NCI-H1092 (cell line): Measurements from ENCODE around the gene EEFSEC.
A peak's percentile ranks its signal among the peaks of the same experiment; 100 is the strongest.

Source experiments
- DNase-seq: peaks from one replicate; lab custom pipeline; 2025; lab: John Stamatoyannopoulos, UW

Gene EEFSEC

DNA sequence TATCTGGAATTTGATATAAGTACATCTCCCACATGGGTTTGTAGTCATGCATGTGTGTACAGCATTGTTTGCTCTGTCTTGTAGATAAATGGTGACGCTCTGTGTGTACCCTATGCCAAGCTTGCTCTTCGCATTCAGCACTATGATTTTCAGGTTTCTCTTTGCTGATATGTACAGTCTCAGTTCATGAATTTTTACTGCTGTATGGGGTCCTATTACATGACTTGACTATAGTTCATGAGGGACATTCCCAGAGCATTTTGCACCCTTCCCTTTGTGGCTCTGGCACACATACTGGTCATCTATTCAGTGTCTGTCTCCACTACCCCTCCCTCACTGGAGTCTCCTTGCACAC, 132.7 kb downstream of the EEFSEC start:
- DNase-seq, result no peak

GRCh38 chr3:128286691-128287090, 133.4 kb downstream of the EEFSEC start:
- DNase-seq, result no peak

GRCh38 chr3:128287216-128287615, 133.9 kb downstream of the EEFSEC start:
- DNase-seq, result no peak

- DNase-seq, result no peak
Observed at GRCh38 chr3:128289534-128289933, 136.3 kb downstream of the EEFSEC start.

DNA sequence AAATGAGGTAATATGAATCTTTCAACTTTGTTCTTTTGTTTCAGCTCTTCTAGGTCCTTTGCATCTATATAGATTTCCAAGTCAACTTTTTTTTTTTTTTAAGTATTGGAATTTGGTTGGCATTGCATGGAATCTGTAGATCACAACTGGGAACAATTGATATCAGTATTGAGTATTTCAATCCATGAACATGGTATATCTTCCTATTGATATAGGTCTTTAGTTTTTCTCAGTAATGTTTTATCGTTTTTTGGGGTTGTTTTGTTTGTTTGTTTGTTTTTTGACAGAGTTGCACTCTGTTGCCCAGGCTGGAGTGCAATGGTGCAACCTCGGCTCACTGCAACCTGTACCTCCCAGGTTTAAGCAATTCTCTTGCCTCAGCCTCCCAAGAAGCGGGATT, 137.2 kb downstream of the EEFSEC start:
- no peak for DNase-seq

GRCh38 chr3:128293930-128294329, 140.6 kb downstream of the EEFSEC start:
- no peak for DNase-seq

DNA sequence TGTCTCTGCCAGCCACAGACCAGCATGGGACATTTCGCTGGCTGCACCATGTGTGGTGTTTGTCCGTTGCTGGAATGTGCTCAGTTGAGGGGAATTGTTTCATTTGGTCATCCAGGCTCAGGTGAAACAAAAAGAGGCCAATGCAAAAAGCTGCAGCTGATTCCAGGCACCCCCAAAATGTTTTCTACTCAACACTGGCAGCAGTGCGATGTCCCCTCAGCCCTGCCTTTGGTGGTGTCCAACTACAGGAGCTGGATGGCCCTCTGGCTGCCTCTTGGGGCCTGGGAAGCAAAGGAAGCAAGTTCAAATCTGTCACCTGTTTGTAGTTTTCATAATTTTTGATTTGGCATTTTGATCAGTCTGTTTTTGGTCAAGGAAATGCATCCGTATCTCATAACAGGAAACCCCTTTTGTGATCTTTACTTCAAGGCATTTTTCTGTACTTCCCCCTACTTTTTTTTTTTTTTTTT, 141.8 kb downstream of the EEFSEC start:
- DNase-seq, result no peak

GRCh38 chr3:128296469-128297251, 143.4 kb downstream of the EEFSEC start:
- DNase-seq, result no peak

GRCh38 chr3:128297401-128298138, 144.3 kb downstream of the EEFSEC start:
- DNase-seq, result no peak

- DNase-seq, result no peak
Observed at GRCh38 chr3:128301186-128302023, 148.1 kb downstream of the EEFSEC start.

DNA sequence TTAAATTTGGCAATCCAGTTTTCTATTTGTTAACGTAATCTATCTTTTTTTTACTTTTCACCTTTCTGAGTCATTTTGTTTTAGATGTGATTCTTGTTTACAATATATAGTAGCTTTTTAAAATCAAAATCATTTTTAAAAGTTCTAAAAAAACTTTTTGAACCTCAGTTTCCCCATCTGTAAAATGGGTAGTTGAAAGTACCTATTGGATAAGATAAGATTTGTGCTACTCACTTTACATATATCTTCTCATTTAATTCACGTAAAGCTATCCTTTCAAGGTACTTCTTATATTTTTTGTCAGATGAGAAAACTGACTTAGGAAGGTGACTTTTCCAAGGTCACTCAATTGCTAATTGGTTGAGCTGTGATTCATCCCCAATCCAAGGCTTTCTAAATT, 153.2 kb downstream of the EEFSEC start:
- no peak for DNase-seq

DNA sequence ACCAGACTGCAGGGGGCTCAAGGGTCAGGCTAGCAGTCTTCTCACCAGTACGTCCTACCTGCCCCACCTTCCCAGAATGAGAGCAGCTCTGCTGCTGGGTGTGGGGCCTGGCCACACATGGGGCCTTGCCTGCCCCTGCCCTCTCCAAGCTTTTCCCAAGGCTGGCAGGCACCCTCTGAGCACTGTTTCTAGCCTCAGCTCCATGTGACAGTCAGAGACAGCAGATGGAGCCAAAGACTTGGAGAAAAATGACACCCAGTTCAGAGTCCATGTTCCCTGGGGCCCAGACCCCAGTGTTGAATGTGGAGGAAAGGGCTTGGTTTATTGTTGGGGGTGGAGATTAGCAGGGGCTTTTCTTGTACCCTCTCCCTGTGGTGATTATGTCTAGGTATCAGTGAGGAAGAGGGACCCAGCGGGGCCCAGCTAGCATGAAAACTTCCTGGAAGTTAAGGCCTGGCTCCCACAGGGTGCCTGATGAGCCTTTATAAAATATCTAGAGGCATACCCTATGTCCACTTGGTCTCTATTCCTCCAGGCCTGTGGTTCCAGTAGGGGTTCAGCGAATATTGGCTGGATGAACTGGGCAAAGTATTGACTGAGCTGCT, 153.8 kb downstream of the EEFSEC start:
- no peak for DNase-seq

DNA sequence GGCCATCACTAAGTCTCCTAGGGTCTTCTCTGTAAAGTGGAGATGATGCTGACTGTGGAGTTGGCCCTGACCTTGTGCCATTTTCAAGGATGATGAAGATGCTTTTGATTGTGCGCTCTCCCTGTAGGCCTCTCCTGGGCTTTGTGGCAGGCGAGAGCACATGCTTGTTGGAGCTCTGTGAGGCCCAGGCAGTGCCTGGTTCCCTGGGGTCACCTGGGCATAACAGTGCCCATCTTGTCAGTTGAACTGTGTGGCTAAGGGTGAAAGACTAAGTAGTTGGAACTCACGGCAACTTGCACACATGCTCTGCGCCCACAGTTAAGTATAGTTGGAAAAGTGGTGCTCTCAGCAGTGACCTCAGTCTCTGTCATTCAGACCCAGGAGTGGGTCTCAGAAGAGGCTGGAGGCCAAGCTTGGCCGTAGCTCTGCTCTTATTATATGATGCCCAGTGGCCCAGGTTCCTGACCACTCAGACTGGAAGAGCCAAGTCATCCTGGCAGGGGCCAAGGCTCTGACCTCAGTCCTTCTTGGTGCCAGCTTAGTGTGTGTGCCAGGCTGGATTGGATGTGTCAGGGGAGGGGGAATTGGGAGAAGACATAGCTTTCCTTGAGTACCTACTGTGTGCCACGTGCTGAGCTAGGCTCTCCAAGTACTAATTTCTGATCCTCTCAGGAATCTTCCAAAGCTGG, 154.6 kb downstream of the EEFSEC start:
- DNase-seq, result no peak

DNA sequence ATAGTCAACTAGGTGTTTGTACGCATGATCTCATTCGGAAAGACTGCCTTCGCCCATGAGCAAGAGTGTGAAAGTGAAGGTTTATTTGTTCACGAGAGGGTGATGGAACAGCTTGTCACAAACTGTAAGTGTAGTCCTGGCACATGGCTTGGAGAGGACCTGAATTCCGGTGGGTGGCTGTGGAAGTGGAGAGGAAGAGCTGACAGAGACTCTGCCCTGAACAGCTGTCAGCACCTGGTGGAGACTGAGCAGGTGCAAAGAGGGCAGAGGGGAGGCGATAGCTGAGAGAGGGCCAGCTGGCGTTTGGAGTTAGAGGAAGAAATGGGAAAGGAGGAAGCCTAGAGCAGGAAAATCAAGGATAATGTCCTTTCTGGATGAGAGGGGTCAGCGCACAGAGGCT, 155.7 kb downstream of the EEFSEC start:
- DNase-seq, result peak; percentile 42

DNA sequence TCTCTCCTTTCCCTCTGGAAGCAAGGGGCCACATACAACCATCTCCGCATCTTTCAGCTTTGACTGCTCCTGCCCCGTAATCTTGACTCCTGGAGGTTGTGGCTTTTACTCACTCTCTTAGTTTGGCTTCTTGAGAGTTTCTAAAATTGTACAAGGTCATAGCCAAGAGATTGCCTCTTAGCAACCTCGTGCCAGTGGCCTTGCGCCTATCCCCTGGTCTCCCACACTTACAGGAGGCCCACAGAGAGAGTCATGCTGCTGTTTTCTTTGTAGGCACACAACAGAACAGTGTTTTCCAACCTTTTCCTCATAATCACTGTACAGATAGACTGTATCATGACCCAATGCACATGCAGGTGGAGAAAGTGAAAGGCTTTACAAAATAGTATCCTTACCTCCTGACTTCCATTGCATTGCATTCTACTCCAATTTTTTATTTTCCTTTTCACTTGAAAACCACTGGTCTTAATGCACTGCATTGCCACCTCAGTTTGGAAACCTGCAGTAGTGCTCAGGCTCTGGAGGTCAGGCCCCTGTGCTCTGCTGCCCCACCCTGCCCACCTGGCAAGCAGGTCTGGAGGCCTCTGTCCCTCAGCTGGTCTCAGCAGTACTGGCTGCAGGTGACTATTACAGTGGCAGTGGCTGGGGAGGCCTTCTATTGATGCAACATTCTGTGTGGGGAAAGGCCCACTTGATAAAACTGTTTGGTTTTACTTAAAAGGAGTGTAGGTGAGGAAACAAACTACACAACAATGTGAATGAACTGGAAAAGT, 157.2 kb downstream of the EEFSEC start:
- DNase-seq, result no peak

DNA sequence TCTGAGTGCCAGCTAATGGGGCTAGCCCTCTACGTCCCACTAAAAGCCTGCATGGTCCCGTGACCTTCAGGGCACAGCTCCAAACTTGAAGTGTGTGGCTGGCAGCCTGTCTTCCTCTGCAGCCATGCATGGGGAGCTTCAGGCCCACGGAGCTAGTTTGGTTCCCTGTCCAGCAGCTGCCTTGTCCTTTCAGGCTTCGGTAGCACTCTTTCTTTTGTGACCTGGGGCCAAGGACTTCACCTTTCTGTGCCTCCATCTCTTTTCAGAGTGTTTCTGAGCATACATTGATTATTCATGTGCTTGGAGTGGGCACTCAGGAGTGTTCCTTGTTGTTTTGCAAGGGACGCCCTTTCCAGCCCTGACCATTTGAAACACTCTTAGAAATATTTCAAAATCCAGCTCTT, 158.2 kb downstream of the EEFSEC start:
- no peak for DNase-seq

DNA sequence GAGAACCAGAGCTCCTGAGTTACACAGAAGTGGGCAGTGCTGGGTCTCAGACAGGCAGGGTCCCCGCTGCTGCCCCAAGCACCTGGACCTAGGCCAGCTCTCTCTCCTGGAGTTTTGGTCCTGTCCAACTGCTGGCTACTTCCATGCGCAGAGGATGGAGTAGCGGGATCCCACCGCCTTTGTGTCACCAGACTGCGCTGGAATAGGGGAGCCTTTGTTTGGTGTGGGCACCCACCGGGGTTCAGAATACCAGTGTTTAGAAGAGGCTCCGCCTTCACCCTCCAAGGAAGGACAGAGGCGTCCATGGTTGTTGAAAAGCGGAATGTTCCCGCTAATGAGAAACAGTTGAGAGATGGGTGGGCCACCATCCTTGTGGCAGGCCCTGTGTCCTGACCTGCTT, 159.0 kb downstream of the EEFSEC start:
- DNase-seq, result no peak

DNA sequence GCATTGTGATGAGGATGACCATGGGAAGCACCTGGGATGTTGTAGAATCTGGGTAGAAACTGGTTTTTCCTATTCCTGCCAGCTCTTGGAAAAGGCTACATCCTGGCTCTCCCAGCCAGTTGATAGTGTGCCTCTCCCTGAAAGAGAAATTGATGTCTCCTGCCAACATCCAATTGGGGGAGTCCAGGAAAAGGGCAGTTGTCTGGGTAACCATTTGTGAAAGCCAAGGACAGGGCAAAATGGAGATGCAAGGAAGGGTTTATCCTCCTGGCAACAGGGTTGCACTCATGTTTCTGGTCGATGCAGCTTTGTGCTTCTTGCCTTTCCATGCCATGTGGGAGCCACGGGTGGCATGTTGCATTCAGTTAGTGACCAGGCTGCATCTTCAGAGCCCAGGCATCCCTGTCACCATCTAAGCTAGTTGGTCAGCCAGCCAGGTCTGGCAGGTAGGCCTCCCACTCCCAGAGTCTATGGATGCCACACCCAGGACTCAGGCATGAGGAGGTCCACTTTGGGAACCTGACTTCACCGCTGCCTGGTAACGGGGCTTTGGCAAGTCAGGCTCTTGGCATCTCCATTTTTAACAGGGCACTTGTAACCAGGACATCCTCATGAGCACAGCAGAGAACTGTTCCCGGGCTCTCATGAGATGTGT, 159.9 kb downstream of the EEFSEC start:
- DNase-seq, result no peak

DNA sequence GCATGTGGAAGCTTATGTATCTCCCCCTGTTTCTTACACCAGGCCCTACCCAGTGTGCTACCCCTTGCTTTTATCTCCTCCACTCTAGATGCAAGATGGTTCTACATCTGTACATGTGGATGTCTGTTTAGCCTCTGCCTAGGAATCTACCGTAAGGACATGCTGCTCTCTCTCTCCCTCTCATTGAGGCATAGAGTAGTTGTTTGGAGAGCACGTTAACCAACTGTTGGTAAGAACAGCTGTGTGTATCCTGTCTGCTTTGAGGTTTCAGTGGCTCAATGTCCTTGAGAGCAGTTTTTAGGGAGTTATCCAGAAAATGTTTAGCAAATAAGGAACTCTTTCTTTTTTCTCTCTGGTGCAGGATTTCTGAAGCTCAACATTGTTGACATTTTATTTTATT, 160.7 kb downstream of the EEFSEC start:
- no peak for DNase-seq

DNA sequence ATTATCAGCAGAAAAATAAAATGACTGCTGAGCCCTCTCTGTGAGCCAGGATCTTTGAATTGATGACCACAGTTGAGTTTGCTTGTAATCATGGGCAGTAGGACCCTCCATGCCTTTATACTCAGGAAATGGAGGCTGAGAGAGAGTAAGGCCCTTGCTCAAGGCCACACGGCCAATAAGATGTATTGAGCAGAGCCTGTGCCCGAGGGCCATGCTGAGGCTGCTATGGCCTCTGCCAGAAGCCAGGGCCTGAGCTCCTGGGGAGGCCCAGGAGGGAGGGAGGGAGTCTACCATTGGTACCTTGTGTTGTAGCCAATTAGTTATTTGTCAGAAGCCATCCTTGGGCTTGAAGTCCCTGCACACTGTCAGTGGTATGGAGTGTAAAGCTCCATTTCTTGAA, 162.0 kb downstream of the EEFSEC start:
- no peak for DNase-seq
